Heart left ventricle (tissue), 13 donors: ENCODE measurements around the gene NAA38.

Source experiments
- CTCF ChIP-seq, 12 donors: fragments of 200-600 bp; sonication (generic) in 4 of 12; IDR thresholded peaks; one replicate each; pipeline versions ENCODE4 v1.5.0 to v1.8.0; 2018 to 2022; ENCODE audit warnings: antibody characterized with exemption in 12 of 12, mild to moderate bottlenecking in 5 of 12
- POLR2A ChIP-seq, 2 donors: fragments of 450-650 bp; IDR thresholded peaks; one replicate each; pipeline ENCODE4 v1.6.1; 2017; ENCODE audit warnings: antibody characterized with exemption in 2 of 2, mild to moderate bottlenecking in 2 of 2, moderate library complexity in 2 of 2
- donor health status: ischemic (EF 13 %, LVEDD 7.1; RV severe dilation, severe dysfunction).
- donor health status: DM: no; HTN: yes; CAD: no.
- donor health status: DM: no; HTN: no; CAD: no.
- donor health status: ischemic (EF 25% LVEDD 6.9; RV normal size, moderate dysfunction).
- donor health status: ischemic (EF 25% LVEDD 5.7; RV mildly dilated, moderate dysfunction).
- donor health status: ischemic (EF 35%, LVEDD 5.7; RV mildly dilated, moderate dysfunction).
- donor health status: nonischemic (EF 11% LVEDD 7.7; RV severe dilation, severe dysfunction).
- donor health status: DM: yes; HTN: yes; CAD: no.
- donor health status: PGD.
- donor health status: ischemic (EF 29% LVEDD 5.4; RV normal size, mild dysfunction).
- donor health status: nonischemic (EF 23%, LVEDD 6.1; RV moderate dilation, normal function).

- TF ChIP-seq POLR2A (IDR thresholded peaks at IDR 0.05): no peak
- no peak for TF ChIP-seq CTCF (IDR thresholded peaks at IDR 0.05)
Observed at GRCh38 chr17:7886227-7887037, 29.1 kb upstream of the NAA38 start.
